AG10803 (cell line): ENCODE results near the gene IGF2R.

Experiments
- DNase-seq: peaks from one replicate; pipeline ENCODE4 v3.0.0; 2010; ENCODE audit warnings: low read depth
- H3K4me3 ChIP-seq: 2 replicates; pipeline ENCODE4 v1.5.1; 2011; ENCODE audit warnings: mild to moderate bottlenecking, low read length, control low read depth
- TF ChIP-seq, protein P1 (sequence below): conservative IDR thresholded peaks from 2 replicates; pipeline ENCODE4 v1.5.1; 2011; ENCODE audit warnings: mild to moderate bottlenecking, low read length, control low read depth, inconsistent platforms

The IGF2R gene

DNA sequence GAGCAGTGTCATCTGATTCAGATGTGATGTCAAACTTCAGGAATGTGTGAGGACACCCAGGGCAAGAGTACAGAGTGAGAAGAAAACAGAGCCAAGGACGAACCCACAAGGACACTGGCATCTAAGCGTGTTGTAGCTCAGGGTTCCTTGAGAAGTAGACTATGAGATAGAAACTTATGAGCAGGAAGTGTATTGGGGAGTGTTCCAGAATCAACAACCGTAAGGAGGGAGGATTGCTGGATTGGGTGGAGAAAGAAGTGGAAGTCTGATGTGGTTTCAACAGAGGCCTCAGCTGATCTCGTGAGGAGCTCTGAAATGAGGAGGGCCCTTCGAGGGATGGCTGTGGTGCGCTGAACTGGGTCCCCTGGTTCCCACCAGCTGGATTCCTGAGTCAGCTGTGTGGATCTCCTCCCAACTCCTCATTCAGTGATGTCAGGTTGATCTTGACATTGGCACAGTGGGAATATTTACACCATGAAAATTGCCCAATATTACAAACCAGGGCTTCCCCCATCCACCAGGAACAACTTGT, 25.7 kb upstream of the IGF2R start:
- no peak overlapping the region for H3K4me3 ChIP-seq
- DNase-seq: peak; percentile 75
- TF ChIP-seq, protein P1, sequence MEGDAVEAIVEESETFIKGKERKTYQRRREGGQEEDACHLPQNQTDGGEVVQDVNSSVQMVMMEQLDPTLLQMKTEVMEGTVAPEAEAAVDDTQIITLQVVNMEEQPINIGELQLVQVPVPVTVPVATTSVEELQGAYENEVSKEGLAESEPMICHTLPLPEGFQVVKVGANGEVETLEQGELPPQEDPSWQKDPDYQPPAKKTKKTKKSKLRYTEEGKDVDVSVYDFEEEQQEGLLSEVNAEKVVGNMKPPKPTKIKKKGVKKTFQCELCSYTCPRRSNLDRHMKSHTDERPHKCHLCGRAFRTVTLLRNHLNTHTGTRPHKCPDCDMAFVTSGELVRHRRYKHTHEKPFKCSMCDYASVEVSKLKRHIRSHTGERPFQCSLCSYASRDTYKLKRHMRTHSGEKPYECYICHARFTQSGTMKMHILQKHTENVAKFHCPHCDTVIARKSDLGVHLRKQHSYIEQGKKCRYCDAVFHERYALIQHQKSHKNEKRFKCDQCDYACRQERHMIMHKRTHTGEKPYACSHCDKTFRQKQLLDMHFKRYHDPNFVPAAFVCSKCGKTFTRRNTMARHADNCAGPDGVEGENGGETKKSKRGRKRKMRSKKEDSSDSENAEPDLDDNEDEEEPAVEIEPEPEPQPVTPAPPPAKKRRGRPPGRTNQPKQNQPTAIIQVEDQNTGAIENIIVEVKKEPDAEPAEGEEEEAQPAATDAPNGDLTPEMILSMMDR: no peak

DNA sequence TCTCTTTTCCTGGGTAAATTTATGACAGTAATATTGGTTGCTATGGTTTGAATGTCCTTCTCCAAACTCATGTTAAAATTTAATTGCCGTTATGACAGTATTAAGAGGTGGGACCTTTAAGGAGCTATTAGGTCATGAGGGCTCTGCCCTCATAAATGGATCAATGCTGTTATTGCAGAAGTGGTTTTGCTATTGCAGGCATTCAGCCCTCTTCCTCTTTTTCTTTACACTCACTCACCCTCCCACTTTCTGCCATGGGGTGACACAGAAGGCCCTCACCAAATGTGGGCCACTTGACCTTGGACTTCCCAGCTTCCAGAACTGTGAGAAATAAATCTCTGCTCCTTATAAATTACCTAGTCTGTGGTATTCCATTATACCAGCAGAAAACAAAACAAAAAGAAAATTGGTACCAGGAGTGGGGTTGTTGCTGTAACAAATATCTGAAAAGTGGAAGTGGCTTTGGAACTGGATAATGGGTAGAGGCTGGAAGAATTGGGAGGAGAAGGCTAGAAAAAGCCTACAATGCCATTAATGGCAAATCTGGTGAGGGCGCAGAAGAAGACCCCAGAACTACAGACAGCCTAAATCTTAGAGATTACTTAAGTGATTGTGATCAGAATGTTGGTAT, 24.8 kb upstream of the IGF2R start:
- no peak for DNase-seq
- TF ChIP-seq, protein P1: no peak
- H3K4me3 ChIP-seq: no peak overlapping the region

DNA sequence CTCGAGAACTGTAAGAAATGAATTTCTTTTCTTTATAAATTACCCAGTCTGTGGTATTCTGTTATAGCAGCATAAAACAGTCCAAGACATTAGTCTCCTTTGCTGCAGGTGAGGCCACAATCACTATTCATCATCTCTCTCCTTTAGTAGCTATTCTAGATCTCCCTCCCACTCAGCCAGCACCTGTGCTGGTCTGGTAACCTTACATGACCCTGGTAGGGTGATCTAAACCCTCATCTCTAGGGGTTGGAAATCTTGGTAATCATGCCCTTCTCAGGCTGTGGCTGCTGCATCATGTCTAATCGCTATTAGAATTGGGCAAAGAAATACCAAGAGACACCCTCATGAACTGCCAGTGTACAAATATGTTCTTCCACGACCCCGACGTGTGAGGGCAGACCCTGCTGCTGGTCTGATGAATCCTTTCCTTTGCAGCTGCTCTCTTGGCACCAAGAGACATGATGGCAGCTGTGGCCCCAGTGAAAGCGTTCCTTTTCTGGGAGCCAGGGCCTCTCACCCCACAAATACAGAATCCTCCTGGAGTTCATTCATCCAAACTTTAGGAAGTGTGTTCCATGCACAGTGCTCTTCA, 23.0 kb upstream of the IGF2R start:
- H3K4me3 ChIP-seq: no peak overlapping the region
- no peak for DNase-seq
- TF ChIP-seq, protein P1: no peak

- TF ChIP-seq, protein P1: no peak
- DNase-seq: no peak
- no peak overlapping the region for H3K4me3 ChIP-seq
Measured at GRCh38 chr6:159946912-159947311, 22.0 kb upstream of the IGF2R start.

- no peak for DNase-seq
- H3K4me3 ChIP-seq: no peak overlapping the region
- TF ChIP-seq, protein P1: no peak
Measured at GRCh38 chr6:159948199-159948598, 20.7 kb upstream of the IGF2R start.

DNA sequence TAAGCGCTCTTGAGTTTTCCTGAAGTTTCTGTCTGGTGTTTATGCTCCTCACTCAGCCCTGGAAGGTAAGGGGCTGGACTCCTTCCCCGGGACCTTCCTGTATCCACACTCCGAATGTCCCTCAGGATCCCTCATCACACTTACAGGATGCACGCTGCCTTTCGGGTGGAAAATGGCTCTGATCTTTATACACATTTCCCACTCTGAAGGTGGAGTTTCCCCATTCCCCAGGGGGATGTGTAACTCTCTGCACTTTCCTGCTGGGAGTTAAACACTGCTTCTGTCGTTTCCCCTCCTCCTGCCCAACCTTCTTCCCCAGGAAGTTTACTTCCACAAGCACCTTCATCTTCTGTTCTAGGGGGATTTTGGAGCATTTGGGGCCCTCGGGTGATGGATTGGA, 17.1 kb upstream of the IGF2R start:
- DNase-seq: no peak
- TF ChIP-seq, protein P1: no peak
- H3K4me3 ChIP-seq: no peak overlapping the region

GRCh38 chr6:159952289-159953005, 16.4 kb upstream of the IGF2R start:
- H3K4me3 ChIP-seq: no peak overlapping the region
- DNase-seq: no peak
- TF ChIP-seq, protein P1: no peak
